Stimulated activated CD8-positive, alpha-beta memory T cell treated with anti-CD3 and anti-CD28 coated beads, Interleukin-15, amount 100 ng/mL, for 1 hour (primary cell): Measurements from ENCODE around the gene FAM72A.
"Not testable (repeated sequence)": the region's sequence is repeated elsewhere in the genome, so short reads cannot be mapped to it uniquely, and the experiment has no call there.

Source experiments
- DNase-seq: peaks from one replicate; pipeline ENCODE4 v3.0.0-alpha.2; 2020; ENCODE audit warnings: low read depth

Gene FAM72A

DNA sequence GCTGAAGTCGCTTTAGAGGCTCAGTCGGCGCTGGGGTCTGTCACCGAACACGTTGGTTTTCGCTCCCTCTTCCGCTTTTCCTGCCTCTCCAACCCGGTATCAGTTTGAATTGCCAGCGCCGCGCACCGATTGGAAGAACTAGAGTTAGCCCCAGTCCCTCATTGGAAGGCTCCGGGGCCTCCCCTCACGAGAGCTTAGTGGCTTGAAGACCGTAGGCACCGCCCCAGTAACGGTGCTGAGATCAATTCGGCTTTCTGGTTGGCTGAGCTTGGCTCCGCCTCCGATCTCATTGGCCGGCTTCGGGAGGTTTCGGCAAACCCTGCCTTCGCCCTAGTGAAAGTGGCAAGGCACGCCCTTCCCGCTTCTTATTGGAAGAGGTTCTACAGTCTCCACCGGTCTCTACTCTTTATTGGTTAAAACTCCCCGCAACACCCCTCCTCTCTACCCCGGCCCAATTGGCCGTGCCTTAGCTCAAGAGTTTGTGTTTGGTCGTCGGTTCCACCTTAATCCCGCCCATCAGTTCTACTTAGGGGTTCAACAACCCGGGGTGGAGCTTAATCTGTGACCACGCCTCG, at the start of gene FAM72A:
FAM72A (minus strand) TSS at position 51 of the 575 bp plus-strand sequence. CDS start 814 bp downstream, outside the sequence.
- DNase-seq = peak; percentile 93

DNA sequence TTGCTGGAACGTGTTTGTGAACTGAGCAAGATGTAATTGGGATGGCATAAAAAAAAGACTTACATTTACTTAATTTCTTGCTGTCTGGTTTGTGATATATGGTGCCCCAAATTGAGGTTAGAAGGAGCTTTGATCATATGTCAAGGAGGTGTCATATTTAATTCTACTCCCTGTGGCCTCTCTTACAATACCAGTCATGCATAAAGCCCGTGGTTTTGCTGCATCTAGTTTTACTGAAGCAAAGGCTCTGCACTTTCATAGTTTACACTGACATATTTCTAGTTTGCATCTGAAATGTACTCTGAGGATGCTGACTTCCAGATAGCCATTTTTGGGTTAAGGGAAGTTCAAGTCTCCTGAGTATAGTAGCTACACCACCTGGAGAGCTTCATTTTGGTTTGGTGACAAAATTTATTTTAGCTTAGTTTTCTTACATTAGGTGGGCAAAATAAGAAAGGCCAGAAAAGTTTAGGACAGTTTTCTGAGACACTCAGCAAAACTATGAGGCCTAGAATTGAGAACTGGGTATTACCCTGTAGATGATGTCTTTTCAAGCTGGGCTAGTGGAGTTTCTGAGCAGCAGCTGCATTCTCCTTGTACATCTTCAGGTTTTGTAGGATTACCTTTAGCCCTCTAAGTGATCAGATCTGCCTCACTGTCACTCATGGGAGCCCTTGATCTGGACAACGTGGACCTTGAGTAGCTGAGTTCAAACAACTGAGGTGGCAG, 48.5 kb upstream of the FAM72A start:
- not testable (repeated sequence) for DNase-seq

DNA sequence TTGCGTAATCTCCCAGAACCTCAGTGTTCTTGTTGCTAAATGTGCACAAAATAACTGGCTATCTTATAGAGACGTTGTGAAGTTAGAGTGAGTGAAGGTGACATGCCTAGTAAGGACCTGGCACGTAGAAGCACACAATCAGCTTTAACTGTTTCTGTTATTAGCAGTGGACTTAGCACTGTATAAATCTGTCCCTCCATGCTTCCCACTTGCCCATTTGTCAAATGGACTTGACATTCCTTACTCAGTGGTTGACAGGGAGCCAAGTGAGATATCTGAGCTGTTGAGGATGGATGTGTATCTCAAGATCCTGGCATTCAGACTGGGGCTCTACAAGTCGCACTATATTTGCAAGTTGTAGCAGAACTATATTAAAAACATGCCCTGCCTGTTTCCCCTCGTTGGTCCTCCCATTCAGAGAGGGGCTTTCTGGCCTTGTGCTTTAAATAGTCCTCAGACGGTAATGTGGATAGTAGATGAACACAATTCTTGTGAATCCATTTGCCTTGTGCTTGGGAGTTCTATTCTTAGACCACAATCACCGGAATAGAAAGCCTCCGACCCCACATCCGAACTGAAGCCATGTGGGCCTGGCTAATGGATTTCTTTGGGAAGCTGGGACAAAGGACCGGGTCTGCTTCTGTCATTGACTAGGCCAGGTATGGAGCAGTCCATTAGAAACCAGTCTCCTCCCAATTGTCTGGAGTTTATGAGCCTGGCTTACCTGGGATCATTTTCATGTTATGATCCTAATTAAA, 43.7 kb upstream of the FAM72A start:
- DNase-seq = not testable (repeated sequence)

DNA sequence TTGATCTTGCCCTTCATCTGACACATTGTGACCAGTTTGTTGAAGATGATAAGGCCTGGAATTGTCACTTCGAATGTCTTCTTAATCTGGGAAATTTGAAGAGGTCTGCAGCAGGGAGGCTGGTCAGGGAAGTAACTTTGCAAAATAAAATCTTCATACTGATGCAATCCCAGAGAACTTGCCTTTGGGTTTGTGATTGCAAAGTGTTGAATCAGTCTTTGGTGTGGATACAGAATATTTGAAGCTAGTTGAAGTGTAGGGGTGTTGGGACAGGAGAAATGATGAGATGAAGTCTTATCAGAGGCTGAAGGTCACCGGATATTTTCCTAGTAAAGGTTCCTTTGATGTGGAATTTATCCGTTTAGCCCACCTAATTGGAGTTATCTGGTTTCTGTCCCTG, 42.8 kb upstream of the FAM72A start:
- DNase-seq = not testable (repeated sequence)

DNA sequence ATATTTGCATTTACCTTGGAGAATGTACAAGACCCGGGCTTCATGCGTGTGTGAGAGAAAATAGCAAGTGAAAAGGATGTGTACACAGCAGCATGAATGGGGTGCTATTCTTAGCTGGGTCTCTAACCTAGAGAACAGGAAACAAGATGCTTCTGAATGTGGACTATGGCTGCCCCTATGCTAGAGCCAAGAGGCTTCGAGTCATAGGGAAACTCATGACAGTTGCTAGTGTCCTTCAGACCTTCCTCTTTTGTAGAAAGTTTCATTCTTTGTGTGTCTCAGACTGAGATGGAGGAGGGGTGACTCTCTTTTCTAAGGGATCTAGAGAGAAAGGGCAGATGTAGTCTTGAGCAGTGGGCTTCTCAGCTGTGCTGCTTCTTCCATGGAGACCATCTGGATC, 40.7 kb upstream of the FAM72A start:
- not testable (repeated sequence) for DNase-seq

DNA sequence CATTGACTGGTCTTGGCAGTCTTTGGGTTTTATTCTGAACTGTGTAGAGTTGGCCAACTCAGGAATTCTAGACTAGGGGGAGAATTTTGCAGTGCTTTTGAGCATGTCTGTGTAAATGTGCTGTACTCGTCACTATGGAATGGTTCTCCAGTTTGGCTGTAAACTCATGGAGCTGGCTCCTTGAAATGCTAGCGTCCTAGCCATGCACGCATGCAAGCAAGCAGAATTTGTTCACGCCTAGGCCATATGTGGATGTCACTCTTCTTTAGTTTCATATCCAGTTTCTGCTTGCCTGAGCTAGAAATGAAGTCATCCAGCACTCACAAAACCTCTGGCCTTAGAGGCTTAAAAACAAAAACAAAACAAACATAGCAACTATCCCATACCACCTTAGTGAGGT, 37.6 kb upstream of the FAM72A start:
- not testable (repeated sequence) for DNase-seq

DNA sequence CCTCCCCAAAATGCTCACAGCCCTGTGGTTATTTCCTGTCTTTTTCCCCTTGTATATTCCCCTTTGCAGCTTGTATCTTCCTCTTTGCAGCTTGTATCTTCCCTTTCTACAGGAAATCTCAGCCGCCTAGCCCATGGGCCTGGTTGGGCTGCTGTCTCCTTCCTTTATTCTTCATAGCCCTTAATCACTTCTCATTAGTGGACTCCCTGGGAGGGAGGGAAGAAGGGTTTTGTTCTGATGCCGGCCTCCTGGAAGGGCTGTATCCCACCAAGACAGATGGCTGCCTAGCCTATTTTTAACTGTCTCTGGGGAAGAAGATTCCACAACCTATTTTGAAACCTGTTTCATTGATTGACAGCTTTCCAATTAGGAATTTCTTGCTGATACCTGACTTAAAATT, 32.6 kb upstream of the FAM72A start:
- DNase-seq = not testable (repeated sequence)

DNA sequence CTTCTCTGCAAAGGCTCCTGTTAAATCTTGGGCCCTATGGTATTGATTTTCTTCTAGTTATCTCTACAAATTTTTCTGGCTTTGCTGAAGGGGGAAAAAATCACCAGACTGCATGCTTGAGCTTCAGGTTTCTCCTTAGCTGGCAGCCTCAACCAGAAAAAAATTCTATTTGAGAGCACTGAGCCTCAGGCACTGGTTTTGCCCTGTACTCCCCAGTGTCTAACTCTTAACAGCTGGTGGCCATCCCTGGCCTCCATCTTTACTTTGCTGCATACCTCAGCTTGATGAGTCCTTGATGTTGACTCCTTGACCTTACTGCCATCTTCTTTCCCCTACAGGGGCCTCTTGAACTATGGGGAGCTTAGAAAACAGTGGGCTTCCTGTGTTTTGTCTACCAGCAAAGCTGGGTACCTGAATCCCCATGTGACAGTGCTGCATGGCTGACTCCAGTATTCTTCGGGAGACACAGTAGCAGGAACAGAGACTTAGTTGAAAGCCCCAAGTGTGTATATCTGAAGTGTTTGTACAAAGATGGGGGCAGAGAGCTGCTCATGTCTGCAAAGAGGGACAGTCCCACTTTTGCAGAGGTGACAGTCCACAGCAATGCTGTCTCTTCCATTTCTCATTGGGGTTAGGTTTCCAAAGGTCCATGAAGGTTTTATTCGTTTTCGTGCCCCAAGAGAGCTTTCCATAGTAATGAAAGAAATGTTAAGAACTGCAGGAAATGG, 31.7 kb upstream of the FAM72A start:
- not testable (repeated sequence) for DNase-seq

DNA sequence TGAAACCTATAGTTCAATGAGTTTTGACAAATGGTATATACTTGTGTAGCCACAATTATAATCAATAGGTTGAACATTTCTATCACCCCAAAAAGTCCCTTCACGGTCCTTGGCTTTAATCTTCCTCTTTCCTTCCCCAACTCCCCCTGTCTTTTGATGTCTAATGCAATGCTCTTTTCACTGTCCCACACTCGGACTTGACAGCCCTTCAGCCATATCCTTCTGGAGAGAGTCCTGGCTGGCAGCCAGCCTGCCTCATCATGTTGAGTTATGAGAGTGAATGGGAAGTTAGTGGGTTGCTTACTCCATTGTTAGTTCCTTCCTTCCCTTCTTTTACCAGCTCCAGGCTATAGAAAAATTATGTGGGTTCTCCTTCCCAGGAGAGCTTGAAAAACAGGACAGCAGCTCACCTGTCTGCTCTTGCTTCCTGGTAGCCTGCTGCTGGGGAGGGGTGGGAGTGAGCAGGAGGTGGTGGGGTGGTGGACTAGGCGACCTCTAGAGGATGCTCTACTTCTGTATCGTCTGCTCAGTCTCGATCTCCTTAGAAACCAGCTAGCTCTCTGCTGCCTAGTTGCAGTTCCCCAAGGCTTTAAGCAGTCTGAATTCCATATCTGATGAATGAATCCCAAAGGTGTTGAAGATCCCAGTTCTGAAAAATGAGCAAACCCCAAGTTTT, 30.5 kb upstream of the FAM72A start:
- not testable (repeated sequence) for DNase-seq

DNA sequence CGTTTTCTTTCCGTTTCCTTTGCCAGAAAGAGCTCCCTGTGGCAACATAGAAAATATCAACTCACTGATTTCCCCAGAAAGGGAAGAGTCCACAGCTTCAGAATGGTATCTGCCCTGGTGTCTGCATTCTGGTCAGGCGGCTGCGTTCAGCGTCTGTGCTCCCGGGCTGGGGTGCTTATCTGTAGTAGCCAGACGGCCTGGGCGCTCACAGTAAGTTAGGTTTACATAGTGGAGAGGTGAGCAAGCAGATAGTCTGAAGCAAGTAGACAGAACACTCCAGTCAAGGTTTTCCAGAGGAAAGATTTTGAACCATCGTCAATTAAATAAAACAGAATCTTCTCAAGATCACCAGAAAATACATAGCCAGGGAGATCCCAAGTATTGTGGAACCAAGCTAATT, 29.4 kb upstream of the FAM72A start:
- DNase-seq = not testable (repeated sequence)

DNA sequence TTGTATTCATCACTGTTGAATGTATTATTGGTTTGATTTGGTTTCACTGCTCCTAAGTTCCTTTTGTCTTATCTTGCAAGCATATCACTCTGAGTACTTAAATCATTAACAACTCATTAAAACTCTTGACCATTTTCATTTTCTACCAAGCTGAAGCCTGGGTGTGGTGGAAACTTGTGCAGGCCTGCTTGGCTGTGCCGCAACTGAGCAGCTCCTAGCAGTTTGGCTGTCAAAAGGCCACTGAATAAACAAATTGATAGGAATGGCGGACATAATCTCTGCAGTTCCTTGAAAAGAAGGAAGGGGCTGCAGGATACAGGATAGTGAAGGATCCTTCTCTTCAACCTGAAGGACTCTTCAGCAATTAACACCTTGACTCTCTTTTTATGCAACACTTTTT, 26.6 kb upstream of the FAM72A start:
- DNase-seq = not testable (repeated sequence)

DNA sequence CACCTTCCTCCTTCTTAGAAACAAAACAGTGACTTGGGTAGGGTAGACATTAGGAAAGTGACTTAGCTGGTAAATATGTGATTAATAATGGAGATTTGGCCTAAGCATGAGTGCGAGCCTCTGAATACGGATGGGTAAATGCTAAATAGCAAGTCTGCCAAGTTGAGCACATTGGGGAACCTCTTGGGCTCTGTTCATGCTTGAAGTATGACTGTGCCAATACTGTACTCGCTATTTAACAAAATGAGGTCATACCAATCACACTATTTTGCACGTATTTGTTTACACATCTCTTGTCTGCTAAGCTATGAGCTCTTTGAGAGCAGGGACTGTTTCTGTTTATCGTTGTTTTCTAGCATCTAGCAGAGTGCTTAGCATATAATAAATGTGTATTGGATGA, 24.2 kb upstream of the FAM72A start:
- DNase-seq = not testable (repeated sequence)

DNA sequence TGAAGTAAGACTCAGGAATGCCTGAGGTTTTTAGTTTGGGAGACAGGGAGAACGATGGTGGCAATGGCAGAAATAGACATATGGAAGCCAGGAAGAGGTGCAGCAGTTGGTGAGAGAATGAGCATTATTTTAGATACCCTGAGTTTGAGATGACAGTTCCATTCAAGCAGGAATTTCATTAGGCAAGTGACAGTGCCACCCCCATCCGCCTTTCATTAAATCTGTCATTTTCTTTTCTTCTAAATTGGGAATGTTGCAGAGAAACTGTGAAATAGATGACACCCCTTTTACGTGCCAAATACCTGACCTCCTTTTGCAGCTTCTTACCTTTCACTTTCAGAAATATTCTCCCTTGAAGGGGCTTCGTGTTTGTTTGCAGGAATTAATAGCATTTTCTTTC, 22.7 kb upstream of the FAM72A start:
- not testable (repeated sequence) for DNase-seq

DNA sequence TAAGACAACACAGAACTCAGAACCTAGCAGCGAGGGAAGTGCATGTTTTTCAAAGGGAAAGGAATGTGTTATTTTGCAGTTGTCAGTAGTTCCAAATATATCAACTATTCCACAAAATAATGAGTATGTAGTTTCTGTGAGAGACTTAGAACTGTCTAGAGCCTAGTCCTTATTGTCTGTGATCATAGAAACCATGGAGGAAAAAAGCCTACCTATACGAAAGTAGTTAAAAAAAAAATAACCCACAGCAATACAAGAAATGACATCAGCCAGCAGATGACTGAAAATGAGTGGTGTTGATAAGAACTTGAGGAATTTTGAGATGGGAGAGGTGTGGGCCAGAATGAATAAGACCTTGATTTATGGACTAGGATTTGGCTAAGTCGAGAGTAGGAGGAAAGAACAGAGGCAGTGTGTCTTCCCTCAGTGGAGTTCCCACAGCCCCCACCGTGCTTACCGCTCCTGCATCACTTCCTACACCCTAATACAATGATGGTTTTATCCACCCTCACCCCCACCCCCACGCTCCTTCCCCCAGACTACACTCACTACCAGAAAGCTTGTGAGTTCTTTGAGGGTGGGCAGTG, 21.6 kb upstream of the FAM72A start:
- not testable (repeated sequence) for DNase-seq

DNA sequence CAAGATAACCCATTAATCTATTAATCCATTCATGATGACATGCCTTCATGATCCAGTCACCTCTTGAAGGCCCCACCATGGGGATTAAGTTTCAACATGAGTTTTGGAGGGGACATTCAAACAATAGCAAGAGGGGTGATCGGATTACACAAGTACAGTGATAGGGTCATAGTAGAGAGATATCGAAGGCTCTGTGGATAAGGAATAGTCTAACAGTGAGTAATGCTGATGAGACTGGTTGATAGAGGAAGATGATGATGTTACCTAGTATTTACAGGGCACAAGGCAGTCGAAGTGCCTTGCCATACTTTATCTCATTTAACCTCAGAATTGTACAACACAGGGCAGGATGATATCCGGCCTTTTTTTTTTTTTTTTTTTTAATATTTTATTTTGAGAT, 18.9 kb upstream of the FAM72A start:
- DNase-seq = not testable (repeated sequence)

DNA sequence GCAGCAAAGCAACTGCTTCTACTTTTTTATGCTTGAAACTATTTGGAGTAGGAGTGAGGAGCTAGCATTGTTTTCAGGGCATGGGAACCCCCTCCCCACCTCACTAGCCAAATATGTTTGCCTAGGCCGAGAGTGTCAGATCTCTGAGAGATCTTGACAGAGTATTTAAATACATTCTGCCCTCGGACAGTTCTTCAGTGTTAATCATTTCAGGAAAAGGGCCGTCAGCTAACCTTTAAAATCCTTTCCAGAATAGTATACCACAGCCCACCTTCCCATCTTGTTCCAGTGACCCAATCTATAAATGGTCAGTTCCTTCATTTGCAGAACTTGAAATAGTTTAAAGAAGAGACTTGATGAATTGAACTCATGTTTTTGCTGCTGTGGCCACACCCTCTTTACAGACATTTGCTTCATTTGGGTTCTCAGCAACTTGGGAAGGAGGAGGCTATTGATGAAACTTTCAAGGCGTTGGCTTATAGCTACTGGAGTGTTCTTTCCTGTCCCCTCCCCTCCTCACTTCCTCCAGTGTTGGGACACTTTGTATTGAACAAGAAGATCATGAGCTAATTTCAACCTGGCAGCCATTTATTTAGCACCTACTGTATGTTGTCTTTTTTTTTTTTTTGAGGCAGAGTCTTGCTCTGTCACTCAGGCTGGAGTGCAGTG, 17.8 kb upstream of the FAM72A start:
- DNase-seq = not testable (repeated sequence)

DNA sequence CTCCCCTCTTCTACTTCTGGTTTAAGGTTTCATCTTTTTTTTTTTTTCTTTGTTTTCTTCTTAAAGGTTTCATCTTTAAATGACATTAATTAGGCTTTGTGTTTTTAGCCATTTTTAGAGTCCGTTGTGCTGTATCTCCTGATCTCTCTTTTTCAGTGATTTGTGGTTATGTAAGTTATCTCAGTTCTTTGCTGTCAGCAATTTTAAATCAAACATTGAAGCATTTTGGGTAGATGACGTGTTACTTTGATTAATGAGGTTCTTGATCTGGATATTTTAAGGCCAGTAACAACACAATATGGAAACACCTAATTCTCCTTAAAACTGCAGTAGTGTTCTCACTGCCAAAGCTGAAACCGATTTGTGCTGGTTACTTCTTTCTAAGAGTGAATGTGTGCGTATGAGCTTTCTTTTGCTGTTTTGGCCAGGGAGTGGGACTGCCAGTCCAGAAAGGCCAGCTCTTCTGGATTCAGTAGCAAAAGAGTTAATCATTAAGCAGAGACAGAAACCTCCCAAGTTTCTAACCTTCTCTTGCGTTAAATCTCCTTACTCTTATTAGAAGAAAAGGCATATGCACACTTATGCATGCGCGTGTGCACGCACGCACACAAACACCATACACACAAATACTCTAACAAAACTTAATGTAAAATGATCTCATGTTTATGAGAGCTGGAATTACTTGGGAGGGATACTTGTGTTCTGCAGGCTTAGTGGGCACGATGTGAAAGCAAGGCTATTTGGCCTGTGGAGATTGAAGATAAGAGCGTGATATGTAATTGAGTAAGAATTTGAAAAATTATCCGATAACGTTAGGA, 17.1 kb upstream of the FAM72A start:
- not testable (repeated sequence) for DNase-seq

DNA sequence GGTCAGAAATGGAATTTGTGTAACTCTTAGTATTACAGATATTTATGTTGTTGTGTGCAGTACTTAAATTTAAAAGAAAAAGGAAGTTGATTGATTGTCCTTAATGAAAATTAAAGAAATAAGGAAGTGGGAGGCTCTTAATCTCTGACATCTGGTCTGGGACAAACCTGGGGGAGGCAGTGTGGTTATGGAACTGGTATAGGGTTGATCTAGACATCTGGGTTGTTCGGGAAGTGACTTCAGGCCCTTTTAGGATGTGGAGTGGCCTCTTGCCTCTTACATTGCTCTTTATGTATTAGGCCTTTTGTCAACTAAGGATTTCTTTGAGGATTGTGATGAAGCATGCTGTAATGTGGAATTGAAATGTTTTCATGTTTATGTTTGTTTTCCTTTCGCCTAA, 16.1 kb upstream of the FAM72A start:
- not testable (repeated sequence) for DNase-seq

DNA sequence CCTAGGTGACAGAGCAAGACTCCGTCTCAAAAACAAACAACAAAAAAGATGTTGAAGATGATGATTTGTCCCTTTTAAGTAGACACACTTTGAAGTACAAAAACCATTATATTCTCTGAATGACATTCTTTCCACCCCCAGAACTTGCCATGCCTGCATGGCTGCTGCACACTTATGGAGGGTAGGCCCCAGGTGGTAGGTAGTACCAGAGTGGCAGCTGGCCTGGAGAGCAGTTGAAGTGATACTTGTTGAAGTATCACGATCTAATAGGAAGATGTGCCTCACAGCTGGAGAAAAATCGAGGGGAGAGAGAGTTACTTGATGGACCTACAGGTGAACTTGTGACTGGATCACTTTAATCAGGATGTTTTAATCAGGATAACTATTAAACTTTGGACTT, 15.6 kb upstream of the FAM72A start:
- DNase-seq = not testable (repeated sequence)
